ENCODE results near the gene IL17RB.

Gene IL17RB

GRCh38 chr3:53846134-53846850, at the start of gene IL17RB, which contains the start of gene CHDH:
Gene IL17RB, plus strand, starts transcription at chr3:53846568. Its CDS starts 21 bp downstream, at chr3:53846589.
Gene CHDH, minus strand, starts transcription at chr3:53846419. Its CDS starts 22,411 bp downstream, at chr3:53824008.
- DNase-seq = no peak

GRCh38 chr3:53798144-53798543, 48.2 kb upstream of the IL17RB start:
- no peak for DNase-seq

GRCh38 chr3:53799338-53799865, 47.0 kb upstream of the IL17RB start:
- no peak for DNase-seq

- no peak for DNase-seq
These were observed 46.1 kb upstream of the IL17RB start for GRCh38 chr3:53800041-53800906.

GRCh38 chr3:53801319-53801718, 45.0 kb upstream of the IL17RB start:
- DNase-seq = no peak

GRCh38 chr3:53802256-53802880, 44.0 kb upstream of the IL17RB start:
- no peak for DNase-seq

GRCh38 chr3:53803124-53803815, 43.1 kb upstream of the IL17RB start:
- DNase-seq = no peak

- DNase-seq = no peak
These were observed 42.3 kb upstream of the IL17RB start for GRCh38 chr3:53803816-53804695.

GRCh38 chr3:53804697-53805462, 41.5 kb upstream of the IL17RB start:
- DNase-seq = no peak

GRCh38 chr3:53805463-53806159, 40.8 kb upstream of the IL17RB start:
- DNase-seq = no peak

- DNase-seq = no peak
These were observed 39.9 kb upstream of the IL17RB start for GRCh38 chr3:53806182-53807116.

GRCh38 chr3:53807117-53807810, 39.1 kb upstream of the IL17RB start:
- no peak for DNase-seq

- DNase-seq = no peak
These were observed 37.9 kb upstream of the IL17RB start for GRCh38 chr3:53808496-53808895.

GRCh38 chr3:53809267-53809666, 37.1 kb upstream of the IL17RB start:
- no peak for DNase-seq

GRCh38 chr3:53809764-53810400, 36.5 kb upstream of the IL17RB start:
- no peak for DNase-seq

- DNase-seq = no peak
These were observed 35.0 kb upstream of the IL17RB start for GRCh38 chr3:53811143-53811927.

- no peak for DNase-seq
These were observed 33.9 kb upstream of the IL17RB start for GRCh38 chr3:53812434-53812833.
